ENCODE data around the gene ZNF534. TPM values are rescaled to one million over a fixed set of nuclear protein-coding genes. Genes with fewer than 3 reads are reported as not detected.
"Not testable (repeated sequence)": the region's sequence is repeated elsewhere in the genome, so short reads cannot be mapped to it uniquely, and the experiment has no call there.

ZNF534 gene
- total RNA-seq, 1 donor: under 0.01 TPM

- DNase-seq (ENCODE audit: low read depth in 2 of 3, low spot score in 2 of 3): no peak
Observed at GRCh38 chr19:52494518-52494917, 65.6 kb downstream of the ZNF534 start.

DNA sequence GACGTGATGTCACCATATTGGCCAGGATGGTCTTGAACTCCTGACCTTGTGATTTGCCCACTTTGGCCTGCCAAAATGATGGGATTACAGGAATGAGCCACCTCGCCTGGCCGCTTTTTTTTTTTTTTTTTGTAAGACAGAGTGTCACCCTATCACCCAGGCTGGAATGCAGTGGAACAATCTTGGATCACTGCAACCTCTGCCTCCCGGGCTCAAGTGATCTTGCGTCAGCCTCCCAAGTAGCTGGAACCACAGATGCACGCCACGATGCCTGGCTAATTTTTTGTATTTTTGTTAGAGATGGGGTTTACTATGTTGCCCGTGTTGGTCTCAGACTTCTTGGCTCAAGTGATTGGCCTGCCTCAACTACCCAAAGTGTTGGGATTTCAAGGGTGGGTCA, 69.6 kb downstream of the ZNF534 start:
- no peak for DNase-seq (ENCODE audit: low read depth in 2 of 3, low spot score in 2 of 3)

- DNase-seq (ENCODE audit: low read depth in 2 of 3, low spot score in 2 of 3): not testable (repeated sequence)
Observed at GRCh38 chr19:52500474-52500873, 71.5 kb downstream of the ZNF534 start.

DNA sequence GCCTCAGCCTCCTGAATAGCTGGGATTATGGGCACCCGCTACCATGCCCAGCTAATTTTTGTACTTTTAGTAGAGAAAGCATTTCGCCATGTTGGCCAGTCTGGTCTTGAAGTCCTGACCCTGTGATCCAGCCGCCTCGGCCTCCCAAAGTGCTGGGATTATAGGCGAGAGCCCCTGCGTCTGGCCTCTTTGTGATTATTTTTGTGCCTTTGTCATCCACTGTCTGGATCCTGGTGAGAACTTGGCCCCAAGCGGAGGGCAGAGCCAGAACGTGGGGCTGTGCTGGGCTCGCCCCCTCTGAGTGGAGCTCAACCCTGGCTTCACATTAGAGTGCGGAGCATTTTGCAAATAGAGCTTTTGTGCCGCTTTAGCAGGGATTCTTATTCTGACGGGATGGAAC, 72.0 kb downstream of the ZNF534 start:
- not testable (repeated sequence) for DNase-seq (ENCODE audit: low read depth in 2 of 3, low spot score in 2 of 3)

Small RNA genes lying within 50 kb of the gene (small RNA-seq; reads per million reads assigned to genes)
- not detected for gene AC010332.1

Other genes with a start within 250 kb of the ZNF534 start
- 195 TPM for gene PPP2R1A, start 239.1 kb upstream of the ZNF534 start, total RNA-seq
- 7.5 TPM for gene ZNF766, start 159.6 kb upstream of the ZNF534 start, total RNA-seq
- 3.2 TPM for gene ZNF480, start 132.0 kb upstream of the ZNF534 start, total RNA-seq
- gene ZNF610, start 92.9 kb upstream of the ZNF534 start, total RNA-seq: 2.2 TPM
- gene ZNF880, start 59.2 kb upstream of the ZNF534 start, total RNA-seq: 14.0 TPM
- 8.1 TPM for gene ZNF528, start 31.3 kb upstream of the ZNF534 start, total RNA-seq
- 1.1 TPM for gene ZNF578, start 24.4 kb downstream of the ZNF534 start, total RNA-seq
- 15.6 TPM for gene ZNF808, start 98.5 kb downstream of the ZNF534 start, total RNA-seq
- gene ZNF701, start 141.1 kb downstream of the ZNF534 start, total RNA-seq: 13.2 TPM
- gene ZNF83, start 209.2 kb downstream of the ZNF534 start, total RNA-seq: 28.8 TPM

All from hematopoietic multipotent progenitor cell (in vitro differentiated cells).